Heart right ventricle (tissue), 16 donors: Measurements from ENCODE around the gene PCK1. TPM values are rescaled to one million over a fixed set of nuclear protein-coding genes. Genes with fewer than 3 reads are reported as not detected.

Source experiments
- ATAC-seq, 8 donors: fragments of 200-7000 bp; cut with Tn5 transposase; one replicate each; pipeline ENCODE4 v1.9.1; 2020; ENCODE audit warnings: mild to moderate bottlenecking in 8 of 8, moderate library complexity in 8 of 8, moderate number of reproducible peaks in 1 of 8
- DNase-seq, 2 donors: peaks; one replicate each; pipeline ENCODE4 v3.0.0-alpha.2; 2020
- H3K27ac ChIP-seq, 10 donors: fragments of 200-600 bp; sonication (generic) in 2 of 10; one replicate each; pipeline versions ENCODE4 v1.5.0 to v1.8.0; 2020 to 2022; ENCODE audit warnings: mild to moderate bottlenecking in 3 of 10
- H3K27me3 ChIP-seq, 7 donors: fragments of 200-600 bp; one replicate each; pipeline ENCODE4 v1.8.0; 2021 to 2022; ENCODE audit warnings: mild to moderate bottlenecking in 2 of 7
- H3K36me3 ChIP-seq, 9 donors: fragments of 200-600 bp; sonication (generic) in 1 of 9; one replicate each; pipeline versions ENCODE4 v1.5.0 to v1.8.0; 2020 to 2022; ENCODE audit warnings: mild to moderate bottlenecking in 2 of 9
- H3K4me1 ChIP-seq, 9 donors: fragments of 200-600 bp; sonication (generic) in 1 of 9; one replicate each; pipeline versions ENCODE4 v1.5.0 to v1.8.0; 2020 to 2022; ENCODE audit warnings: mild to moderate bottlenecking in 4 of 9
- H3K4me3 ChIP-seq, 10 donors: fragments of 200-600 bp; sonication (generic) in 2 of 10; one replicate each; pipeline versions ENCODE4 v1.5.0 to v1.8.0; 2020 to 2022; ENCODE audit warnings: mild to moderate bottlenecking in 7 of 10, moderate library complexity in 2 of 10
- H3K9me3 ChIP-seq, 11 donors: fragments of 200-600 bp in 10 of 11; sonication (generic) in 2 of 11; one replicate each; pipeline versions ENCODE4 v1.5.0 to v1.8.0; 2013 to 2022; ENCODE audit warnings: mild to moderate bottlenecking in 2 of 11, control low read depth in 1 of 11, moderate library complexity in 1 of 11
- WGBS, 2 donors: extraction: QIAGEN DNeasy Blood & Tissue Kit; methylation state at CpG; one replicate each; pipeline ENCODE4 v1.1.7; 2013; ENCODE audit warnings: inconsistent platforms in 1 of 2; 5-methylcytosine and 5-hydroxymethylcytosine counted together
- intact Hi-C, 10 donors: fragments of 100-400 bp; cut with DNase I; formaldehyde crosslinking; loops; one replicate each; pipeline versions ENCODE4 v1.11.1 to v1.14.2; 2022
- polyA plus RNA-seq, 2 donors: library from polyadenylated mRNA; stranded (reverse); fragments of 200-250 nt; gene quantifications; one replicate each; pipeline ENCODE4 v1.2.3, GENCODE V29; 2013
- total RNA-seq, 10 donors: library from RNA; stranded (reverse); fragmentation: NEBNext Ultra II Directional in 3 of 10; extraction: Animal tissue kit (Norgen Biotek cat#: 25700) in 3 of 10; gene quantifications; one replicate each; pipeline versions ENCODE4 v1.2.1 to v1.2.4, GENCODE V29; 2021 to 2023
- TF ChIP-seq, protein P1 (sequence below), 9 donors: fragments of 200-600 bp; sonication (generic) in 2 of 9; IDR thresholded peaks; one replicate each; pipeline versions ENCODE4 v1.5.0 to v1.8.0; 2021 to 2022; ENCODE audit warnings: antibody characterized with exemption in 9 of 9, mild to moderate bottlenecking in 5 of 9, moderate library complexity in 1 of 9
- donor health status: Arrhythmogenic right ventricular cardiomyopathy.
- donor health status: ischemic (EF 13 %, LVEDD 7.1; RV severe dilation, severe dysfunction).
- donor health status: healthy with polysubstance abuse.
- donor health status: DM: no; HTN: yes; CAD: no.
- donor health status: DM: no; HTN: no; CAD: no.
- donor health status: ischemic (EF 25% LVEDD 6.9; RV normal size, moderate dysfunction).
- donor health status: ischemic (EF 25% LVEDD 5.7; RV mildly dilated, moderate dysfunction).
- donor health status: healthy.
- donor health status: DM: yes; HTN: yes; CAD: no.
- donor health status: Ischemic cardiomyopathy.
- donor health status: ischemic (EF 35%, LVEDD 5.7; RV mildly dilated, moderate dysfunction).
- donor health status: nonischemic (EF 11% LVEDD 7.7; RV severe dilation, severe dysfunction).
- donor health status: DM: yes; HTN: yes; CAD: no.
- donor health status: PGD.
- donor health status: ischemic (EF 29% LVEDD 5.4; RV normal size, mild dysfunction).
- donor health status: nonischemic (EF 23%, LVEDD 6.1; RV moderate dilation, normal function).

PCK1 gene
- total and polyA plus RNA-seq, 12 donors: 0.15 to 8.5 (median 0.72) TPM; not detected in 2

DNA sequence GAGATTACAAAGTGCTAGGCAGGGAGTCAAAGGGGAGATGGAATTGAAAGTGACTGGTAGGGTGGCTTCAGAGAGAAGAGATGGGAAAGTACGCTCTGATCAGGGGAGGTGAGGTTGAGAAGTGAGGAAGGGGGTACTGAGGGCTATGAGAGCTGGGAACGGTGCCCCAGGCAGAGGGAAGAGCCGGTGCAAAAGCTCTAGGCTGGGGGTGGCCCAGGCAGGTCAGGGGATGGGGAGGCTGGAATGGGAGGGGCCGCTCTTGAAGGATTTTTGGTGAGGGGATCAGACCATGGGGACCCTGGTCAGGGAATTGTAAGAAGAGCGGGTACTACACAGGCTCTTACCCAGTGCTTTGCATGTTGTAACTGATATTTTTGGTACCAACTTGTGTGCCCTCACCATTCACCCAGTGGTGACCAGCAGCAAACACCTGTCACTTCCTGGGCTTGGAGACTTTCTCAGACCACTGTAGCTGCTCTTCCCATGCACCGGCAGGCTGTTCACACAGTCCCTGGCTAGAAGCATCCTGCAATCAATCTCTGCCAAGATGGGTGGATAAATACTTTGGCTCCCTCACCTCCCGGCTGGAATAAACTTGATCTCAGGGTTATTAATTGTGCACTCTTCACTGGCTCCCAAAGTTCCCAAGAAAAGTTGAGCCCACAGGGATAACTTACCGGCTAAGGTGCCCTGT is 24.0 kb downstream of the PCK1 start:
- TF ChIP-seq, protein P1, sequence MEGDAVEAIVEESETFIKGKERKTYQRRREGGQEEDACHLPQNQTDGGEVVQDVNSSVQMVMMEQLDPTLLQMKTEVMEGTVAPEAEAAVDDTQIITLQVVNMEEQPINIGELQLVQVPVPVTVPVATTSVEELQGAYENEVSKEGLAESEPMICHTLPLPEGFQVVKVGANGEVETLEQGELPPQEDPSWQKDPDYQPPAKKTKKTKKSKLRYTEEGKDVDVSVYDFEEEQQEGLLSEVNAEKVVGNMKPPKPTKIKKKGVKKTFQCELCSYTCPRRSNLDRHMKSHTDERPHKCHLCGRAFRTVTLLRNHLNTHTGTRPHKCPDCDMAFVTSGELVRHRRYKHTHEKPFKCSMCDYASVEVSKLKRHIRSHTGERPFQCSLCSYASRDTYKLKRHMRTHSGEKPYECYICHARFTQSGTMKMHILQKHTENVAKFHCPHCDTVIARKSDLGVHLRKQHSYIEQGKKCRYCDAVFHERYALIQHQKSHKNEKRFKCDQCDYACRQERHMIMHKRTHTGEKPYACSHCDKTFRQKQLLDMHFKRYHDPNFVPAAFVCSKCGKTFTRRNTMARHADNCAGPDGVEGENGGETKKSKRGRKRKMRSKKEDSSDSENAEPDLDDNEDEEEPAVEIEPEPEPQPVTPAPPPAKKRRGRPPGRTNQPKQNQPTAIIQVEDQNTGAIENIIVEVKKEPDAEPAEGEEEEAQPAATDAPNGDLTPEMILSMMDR (IDR thresholded peaks at IDR 0.05): no peak
- Histone ChIP-seq H3K27me3 (peaks cover 0 to 66% (median 51%) of the 10 kb centered on the region in 7 donors), H3K27ac (no peak overlapping the region), H3K36me3 (no peaks in the 10 kb centered on the region), H3K4me1 (peaks cover 0 to 12% (median 0%) of the 10 kb centered on the region in 9 donors), H3K4me3 (no peak overlapping the region), H3K9me3 (peaks cover 0 to 12% (median 6%) of the 10 kb centered on the region in 11 donors)
- DNase-seq (no peak), ATAC-seq (no peak)
- 79 to 82% methylated on average over 8 of the region's 8 CpGs for WGBS, 2 donors
- intact Hi-C loops: no loop called here

DNA sequence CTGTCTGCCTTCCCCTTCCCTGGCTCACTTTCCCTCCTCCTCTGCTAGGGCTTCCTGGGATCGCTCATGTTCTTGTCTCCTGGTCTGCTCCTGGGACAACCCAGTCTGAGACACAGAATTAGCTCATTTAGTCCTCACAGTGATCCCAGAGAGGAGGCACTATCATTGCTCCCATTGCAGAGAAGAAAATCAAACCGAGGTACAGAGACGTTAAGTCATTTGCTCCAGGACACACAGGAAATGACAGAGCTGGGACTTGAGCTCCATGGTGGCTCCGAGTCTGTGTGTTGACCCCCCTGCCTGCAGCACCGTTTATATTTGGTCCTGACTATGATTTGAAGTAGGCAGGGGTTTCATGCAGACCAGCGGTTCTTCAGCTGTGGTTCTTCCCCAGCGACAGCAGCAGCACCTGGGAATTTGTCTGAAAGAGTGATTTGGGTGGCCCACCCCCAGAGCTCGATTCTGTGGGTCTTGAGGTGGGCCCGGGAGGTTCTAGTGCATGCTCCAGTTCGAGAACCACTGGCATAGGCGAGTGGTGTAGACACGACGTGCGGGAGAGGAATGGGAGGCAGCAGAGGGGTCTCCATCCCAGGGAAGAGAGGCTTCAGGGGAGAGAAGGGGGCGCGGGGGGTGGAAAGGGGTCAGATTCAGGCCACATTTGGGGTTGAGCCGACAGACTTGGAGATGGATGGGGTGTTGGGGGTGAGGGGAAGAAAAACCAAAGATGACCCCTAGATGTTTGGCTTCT is 24.7 kb downstream of the PCK1 start:
- ATAC-seq (no peak), DNase-seq (no peak)
- peaks cover 0 to 59% (median 45%) of the 10 kb centered on the region in 7 donors for H3K27me3 ChIP-seq
- TF ChIP-seq, protein P1 (IDR thresholded peaks at IDR 0.05): no peak
- peaks cover 0 to 12% (median 6%) of the 10 kb centered on the region in 11 donors for H3K9me3 ChIP-seq
- intact Hi-C loops: no loop called here
- no peak overlapping the region for H3K27ac ChIP-seq
- no peaks in the 10 kb centered on the region for H3K36me3 ChIP-seq
- 73 to 78% methylated on average over 17 of the region's 17 CpGs for WGBS, 2 donors
- no peak overlapping the region for H3K4me3 ChIP-seq
- H3K4me1 ChIP-seq: peaks cover 0 to 12% (median 0%) of the 10 kb centered on the region in 9 donors

DNA sequence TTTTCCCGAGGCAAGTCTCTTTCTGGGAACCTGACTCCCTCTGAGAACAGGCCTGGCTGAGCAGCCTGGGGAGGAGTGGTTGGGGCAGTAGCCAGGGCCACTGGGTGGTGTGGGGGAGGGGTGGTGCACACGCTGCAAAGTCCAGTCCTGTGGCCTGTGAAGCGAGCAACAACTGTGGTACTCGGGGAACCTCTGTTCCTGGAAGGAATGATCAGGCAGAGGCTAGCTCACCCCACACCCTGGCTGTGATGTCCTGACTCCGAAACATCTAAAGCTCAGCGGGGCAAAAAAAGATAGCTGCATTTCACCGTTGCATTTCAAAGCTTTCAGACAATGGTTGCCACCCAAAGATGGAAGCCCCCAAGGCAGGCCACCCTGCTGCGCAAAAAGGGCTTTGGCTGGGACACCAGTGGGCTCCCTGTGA is 25.5 kb downstream of the PCK1 start:
- peak in 2 of 8 donors; percentile 16 to 36 for ATAC-seq
- WGBS, 2 donors: 53 to 54% methylated on average over 8 of the region's 8 CpGs
- Histone ChIP-seq H3K27ac (no peak overlapping the region), H3K9me3 (peaks cover 0 to 12% (median 6%) of the 10 kb centered on the region in 11 donors), H3K4me1 (peaks cover 0 to 12% (median 0%) of the 10 kb centered on the region in 9 donors), H3K4me3 (no peak overlapping the region), H3K27me3 (peaks cover 0 to 53% (median 38%) of the 10 kb centered on the region in 7 donors), H3K36me3 (no peaks in the 10 kb centered on the region)
- peak in 1 of 2 donors; percentile 13 for DNase-seq
- intact Hi-C loops: no loop called here
- TF ChIP-seq, protein P1 (IDR thresholded peaks at IDR 0.05): no peak

DNA sequence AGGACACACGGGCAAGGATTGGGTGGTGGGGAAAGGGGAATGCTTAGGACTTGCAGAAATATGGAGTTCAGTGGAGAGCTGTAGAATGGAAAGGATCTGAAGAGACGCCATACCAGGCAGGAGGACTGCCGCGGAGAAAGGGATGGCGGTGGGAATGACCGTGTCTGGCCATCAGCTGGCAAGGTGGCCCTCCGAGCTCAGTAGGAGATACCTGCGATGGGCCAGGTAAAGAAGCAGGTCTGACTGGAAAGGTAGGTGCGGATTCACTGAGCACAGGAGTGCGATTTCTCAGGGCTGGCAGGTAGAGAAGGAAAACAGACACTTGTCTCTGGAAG is 26.0 kb downstream of the PCK1 start:
- intact Hi-C loops: no loop called here
- no peak for ATAC-seq
- TF ChIP-seq, protein P1 (IDR thresholded peaks at IDR 0.05): no peak
- 83 to 87% methylated on average over 10 of the region's 10 CpGs for WGBS, 2 donors
- Histone ChIP-seq H3K27me3 (peaks cover 0 to 48% (median 35%) of the 10 kb centered on the region in 7 donors), H3K27ac (no peak overlapping the region), H3K9me3 (peaks cover 0 to 12% (median 6%) of the 10 kb centered on the region in 11 donors), H3K4me3 (no peak overlapping the region), H3K36me3 (no peaks in the 10 kb centered on the region), H3K4me1 (peaks cover 0 to 11% (median 0%) of the 10 kb centered on the region in 9 donors)
- no peak for DNase-seq
